ENCODE data around the gene LGALS3.

LGALS3 gene

DNA sequence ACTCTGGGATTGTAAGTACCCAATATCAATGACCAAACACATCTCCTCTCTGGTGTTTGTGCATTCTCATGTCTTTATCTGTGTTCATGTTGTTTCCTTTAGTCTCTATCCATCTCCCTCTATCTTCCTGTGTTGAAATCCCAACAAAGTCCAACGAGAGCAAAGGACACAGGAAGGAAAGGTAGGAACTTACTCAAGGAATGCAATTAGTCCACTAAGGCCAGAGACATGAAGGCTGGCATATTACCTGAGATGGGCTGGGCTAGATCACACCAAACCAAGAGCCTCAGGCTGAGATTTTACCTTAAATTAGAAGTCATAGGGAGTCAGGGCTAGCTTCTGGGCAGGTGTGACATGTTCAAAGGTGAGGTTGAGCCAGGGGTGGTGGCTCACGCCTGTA, 14.3 kb upstream of the LGALS3 start:
- DNase-seq (ENCODE audit: low spot score) = no peak

DNA sequence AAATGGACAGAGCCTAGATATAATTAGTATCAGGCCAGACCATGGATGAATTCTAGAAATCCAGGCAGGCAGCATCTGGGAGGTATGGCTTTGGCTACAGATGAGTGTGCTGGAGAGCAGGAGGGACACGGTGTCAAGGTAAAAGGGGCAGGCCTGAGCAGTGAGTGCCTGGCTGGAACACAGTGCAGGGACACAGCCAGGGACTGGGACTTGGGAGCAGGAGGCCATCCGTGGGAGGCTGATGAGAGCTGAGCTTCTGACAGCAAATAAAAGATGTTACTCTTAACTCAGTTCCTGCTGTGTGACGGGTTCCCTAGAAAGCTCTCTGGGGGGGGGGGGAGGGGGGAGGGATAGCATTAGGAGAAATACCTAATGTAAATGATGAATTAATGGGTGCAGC, 13.6 kb upstream of the LGALS3 start:
- no peak for DNase-seq (ENCODE audit: low spot score)

DNA sequence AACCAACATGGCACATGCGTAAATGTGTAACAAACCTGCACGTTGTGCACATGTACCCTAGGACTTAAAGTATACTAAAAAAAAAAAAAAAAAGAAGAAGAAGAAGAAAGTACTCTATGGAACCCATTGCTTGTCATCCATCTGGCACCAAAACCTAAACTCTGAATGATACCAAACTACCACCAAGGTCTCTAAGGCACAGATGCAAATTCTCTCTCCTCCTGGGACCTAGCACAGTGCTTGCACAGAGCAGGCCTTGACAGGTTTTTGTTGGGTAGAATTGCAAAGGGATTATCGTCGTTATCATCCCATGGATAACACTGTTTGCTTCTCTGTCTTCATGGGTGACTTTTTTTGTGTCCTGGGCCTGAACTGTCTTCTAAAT, 13.2 kb upstream of the LGALS3 start:
- DNase-seq (ENCODE audit: low spot score) = no peak

DNA sequence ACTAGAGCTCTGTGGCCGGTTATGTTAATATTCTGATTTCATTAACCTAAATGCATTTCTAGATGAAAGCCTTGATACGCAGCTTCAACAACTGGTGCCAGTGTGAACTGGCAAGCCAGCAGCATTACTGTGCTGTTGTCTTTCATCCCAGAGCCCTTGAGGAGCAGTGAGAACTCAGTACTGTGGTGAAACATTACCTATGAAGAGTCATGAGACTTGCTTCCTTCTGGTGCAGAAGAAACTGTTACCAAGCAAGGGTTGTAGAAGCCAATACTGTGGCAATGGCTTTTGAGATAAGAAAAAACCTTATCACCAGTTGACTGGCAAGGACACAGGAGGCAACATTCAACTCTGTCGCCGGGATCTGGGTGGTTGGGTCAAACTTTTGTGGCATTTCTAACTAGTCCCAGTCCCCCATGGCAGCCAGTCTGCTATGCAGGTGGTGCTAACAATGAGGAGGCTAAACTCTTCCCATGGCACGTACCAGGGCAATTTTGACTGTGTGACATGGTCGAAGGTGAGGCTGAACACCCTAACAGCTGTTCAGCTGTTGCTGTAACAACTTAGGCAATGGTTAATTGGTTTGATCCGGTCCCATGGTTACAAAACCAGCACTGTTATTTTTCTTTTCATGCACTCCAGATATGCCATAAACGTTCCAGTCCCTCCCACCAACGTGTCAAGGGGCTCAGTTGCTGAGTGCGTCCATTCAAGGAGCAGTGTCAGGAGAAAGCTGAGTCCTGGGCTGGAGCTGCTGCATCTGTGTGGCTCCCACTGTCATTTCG, 12.6 kb upstream of the LGALS3 start:
- no peak for DNase-seq (ENCODE audit: low spot score)

DNA sequence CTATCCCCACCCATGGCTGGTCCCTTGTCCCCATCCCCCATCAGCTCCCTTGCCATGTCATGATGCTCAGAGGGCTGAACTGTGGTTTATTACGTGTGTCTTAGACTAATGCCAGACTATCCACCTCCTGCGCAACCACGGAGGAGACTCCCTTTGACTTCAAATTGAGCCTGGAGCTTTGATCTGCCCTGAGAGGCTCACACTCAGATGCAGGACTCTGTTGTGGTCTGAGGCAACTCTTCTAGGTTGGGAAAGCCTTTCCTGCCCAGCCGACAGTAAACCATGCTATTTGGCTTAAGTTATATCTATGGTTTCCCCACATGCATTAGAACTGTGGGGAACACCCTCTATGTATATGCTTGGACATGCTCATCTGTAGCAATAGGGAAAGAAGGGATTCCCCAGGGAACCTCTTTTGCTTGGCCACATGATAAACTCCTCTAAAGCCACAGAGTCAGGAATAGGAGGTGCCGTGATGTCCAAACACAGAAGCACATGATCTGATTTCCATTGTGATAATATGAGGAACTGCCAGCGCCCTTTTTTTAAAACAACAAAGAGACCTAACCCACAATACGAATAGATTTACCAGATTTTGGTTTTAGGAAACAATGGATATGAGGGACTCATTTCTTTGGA, 11.1 kb upstream of the LGALS3 start:
- no peak for DNase-seq (ENCODE audit: low spot score)

DNA sequence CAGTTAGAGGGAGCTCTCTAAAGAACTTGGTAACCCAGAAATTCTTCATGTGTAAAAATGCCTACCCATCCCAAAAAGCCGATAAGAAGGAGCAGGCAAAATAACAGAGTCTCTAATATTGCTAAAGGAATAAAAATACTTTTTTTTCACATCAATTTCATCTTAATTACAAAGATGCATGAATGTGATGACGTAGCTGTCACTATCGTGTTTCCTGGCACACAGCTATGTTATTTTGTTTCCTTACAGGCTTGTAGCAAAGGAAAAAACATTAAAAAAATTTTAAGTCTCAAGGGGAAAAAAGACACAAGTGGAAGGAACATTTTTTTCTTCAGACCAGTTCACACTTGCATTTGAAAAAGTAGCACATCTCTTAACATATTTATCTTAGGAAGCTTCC, 10.3 kb upstream of the LGALS3 start:
- no peak for DNase-seq (ENCODE audit: low spot score)

DNA sequence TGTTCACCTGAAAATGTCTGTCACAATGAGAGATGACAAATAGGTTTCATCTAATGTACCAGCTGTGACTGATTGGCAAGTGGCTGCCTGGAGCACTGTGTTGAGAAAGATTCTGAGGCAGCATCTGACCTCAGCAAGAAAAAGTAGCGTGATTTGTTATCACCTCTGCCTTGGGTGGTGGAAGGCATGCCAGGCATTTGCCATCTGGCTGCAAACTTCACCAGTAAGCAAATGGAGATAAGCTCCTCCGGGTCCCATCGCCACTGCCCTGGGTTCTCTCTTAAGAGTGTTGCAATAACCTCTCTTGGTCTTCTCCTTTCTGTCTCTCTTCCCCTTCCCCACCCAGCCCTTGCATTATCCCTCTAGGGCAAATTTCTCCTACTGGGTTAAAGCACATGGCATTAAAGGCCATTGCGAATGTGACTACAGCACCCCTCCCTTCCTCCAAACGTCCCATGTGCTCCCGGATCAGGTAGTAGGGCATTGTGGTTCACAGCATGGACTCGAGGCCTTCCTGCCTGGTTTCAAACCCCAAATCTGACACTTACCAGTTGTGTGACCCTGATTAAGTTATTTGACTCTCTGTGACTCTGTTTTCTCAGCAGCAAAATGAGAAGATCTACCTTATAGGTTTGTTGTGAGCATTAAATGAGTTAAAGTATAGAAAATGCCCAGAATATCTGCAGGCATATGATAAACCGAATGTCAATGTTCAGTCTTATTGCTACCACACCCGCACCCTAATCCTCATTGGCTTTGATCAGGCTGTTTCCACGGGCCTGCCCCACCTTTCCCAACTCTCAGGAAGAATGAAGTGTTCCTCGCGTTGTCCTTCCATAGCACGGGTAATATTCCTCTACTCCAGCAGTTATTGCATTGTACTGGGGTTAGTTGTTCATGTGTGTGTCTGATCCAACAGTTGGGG, 8.2 kb upstream of the LGALS3 start:
- DNase-seq (ENCODE audit: low spot score) = no peak

DNA sequence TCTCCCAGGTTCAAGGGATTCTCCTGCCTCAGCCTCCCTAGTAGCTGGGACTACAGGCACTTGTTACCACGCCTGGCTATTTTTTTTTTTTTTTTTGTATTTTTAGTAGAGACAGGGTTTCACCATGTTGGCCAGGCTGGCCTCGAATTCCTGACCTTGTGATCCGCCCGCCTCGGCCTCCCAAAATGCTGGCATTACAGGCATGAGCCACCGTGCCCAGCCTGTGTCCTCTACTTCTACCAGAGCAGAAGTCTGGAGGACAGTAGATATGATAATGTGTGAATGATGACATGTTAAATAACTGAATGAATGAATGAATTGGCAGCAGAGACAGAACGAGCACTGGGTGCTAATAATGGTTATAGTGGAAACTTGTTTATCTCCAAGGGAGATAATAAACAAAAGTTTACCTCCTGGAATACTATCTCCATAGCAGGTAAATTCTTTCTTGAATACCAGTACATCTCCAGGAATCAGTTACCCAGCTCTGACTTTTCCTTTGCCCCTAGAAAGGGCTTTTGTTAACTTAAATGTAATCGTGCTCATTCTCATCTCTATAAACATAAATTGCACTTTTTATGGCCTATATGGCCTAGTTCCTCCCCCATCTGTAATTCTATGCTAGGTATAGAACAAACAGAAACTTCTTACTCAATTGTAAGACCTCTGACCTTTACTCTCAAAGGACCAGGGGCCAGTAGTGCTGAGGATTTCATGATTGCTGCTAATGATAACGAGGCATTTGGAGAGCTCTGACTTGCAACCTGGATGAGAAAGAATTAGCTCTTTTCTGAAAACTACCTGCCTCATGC, 7.2 kb upstream of the LGALS3 start:
- DNase-seq (ENCODE audit: low spot score) = no peak

DNA sequence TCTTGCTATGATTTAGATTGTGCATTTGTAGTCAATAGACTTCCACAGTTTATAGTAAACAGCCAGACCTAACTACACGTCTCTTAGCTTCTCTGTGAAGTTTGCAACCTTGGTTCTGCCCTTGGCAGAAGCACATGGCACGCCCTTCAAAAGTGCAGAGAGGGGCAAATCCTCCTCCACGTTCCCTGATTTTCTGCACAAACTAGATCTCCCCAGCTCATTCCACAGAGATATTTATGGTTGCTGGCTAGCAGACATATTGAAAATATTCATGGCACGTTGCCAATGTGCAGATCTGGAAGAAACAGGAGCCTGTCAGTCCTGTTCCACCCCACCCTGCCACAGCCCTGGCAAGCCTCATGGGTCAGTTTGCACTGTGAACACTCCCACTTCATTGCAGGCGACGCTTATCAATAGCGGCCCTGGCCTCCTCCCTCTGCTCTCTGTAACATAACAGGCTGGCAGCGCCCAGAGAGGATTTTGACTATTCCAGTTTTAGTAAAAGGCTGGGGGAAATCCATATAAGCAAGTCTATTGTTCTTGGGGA, 6.5 kb upstream of the LGALS3 start:
- no peak for DNase-seq (ENCODE audit: low spot score)

DNA sequence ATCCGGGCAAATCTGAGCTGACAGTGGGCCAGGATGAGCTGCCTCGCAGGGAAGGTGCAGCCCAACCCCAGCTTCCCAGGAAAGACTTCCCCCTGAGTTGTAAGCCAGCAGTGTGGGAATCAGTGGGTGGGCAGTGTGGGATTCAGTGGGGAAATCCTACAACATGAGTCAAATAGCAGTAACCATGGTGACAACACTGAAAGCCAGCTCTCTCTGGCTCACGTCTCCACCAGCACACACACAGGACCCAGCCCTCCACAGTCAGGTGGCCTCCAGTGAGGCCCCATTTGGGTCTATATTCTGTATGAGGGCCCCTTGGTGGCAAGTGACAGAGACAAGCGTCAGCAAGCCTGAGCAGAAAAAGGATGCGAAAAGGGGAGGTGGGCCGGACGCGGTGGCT, 6.0 kb upstream of the LGALS3 start:
- DNase-seq (ENCODE audit: low spot score) = no peak

DNA sequence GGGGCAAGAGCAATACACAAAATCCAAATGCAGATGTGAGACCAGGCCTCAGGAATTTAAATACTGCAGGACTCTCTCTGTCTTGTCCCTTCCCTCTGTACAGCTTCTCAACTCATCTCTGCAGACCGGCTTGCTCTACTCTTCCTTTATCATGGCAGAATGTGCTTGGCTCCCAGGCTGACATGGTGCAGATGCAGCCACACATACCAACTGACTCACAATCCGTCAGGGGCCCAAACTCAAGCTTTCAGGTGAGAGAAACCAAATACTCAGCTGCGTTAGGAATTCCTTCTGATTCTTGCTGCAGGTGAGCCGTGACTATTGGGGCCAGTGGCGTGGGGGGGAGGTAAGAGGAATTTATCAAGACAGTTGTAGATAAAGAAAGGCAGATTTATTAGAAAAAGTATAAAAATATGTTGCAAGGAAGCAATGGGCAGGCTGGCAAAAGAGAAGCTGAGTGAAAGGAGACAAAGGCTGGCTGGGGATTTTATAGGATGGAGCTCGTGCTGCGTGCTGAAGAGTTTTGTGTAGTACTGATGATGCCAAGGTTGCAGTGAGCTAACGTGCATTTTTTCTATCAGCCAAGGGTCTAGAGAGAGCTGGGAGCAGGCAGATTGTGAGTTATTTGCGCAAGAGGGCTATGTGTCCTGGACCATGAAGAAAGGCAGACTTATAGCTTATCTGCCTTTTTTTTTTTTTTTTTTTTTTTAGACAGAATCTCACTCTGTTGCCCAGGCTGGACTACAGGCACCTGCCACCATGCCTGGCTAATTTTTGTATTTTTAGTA, 5.0 kb upstream of the LGALS3 start:
- no peak for DNase-seq (ENCODE audit: low spot score)

DNA sequence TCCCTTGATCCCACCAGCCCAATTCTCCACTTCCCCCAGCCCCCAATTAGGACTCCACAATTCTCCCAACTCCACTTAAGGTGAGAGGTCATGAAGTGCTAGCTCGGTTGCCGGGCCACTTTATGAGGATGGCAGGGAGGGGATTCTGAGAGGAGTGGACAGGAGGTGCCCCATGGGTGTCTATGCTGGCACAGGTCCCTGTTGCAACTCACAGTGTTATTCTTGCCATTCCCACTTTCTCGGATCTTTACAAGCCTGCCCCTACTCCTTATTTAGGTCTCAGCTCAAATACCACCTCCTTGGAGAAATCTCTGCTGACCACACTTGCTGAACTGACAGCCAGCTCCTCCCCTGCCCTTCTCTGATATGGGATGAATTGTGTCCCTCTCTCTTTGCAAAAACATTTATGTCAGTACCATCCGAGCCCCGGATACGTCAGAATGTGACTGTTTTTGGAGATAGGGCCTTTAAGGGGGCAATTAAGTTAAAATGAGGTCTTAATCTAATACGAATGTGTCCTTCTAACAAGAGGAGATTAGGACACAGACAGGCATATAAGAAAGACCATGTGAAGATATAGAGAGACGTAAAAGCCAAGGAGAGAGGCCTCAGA, 4.2 kb upstream of the LGALS3 start:
- DNase-seq (ENCODE audit: low spot score) = no peak

DNA sequence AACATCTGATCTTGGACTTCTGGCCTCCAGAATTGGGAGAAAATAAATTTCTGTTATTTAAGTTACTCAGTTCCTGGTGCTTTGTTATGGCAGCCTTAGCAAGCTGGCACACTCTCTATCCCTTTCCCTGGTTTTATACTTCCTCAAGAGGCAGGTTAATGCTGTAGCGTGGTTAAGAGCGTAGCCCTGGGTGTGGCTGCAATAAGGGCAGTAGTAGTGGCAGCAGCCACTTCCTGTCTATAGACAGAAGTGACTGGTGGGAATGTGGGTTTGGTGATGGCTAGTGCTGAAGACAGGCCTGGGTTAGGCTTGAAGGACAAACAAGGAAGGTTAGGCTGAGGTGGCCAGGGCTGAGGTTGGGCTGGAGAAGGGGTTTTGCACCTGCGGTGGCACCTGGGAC, 3.6 kb upstream of the LGALS3 start:
- no peak for DNase-seq (ENCODE audit: low spot score)

DNA sequence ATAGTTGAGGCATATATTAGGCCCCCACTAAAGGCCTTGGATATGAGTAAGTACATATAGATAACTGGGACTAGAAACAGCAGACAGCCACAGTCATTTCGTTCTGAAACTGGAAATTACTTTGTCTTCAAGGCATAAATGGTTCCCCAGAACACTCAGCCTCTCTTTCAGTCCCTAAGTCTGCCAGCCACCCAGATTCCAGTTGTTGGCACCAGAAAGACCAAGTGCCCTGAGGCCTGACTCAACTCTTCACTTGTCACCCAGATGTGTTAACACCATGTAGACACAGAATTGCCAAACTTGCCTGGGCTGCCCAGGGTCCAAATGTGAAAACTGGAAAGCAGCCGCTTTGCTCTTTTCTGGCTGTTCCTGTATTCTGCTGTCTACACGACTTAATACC, 3.0 kb upstream of the LGALS3 start:
- DNase-seq (ENCODE audit: low spot score) = no peak

DNA sequence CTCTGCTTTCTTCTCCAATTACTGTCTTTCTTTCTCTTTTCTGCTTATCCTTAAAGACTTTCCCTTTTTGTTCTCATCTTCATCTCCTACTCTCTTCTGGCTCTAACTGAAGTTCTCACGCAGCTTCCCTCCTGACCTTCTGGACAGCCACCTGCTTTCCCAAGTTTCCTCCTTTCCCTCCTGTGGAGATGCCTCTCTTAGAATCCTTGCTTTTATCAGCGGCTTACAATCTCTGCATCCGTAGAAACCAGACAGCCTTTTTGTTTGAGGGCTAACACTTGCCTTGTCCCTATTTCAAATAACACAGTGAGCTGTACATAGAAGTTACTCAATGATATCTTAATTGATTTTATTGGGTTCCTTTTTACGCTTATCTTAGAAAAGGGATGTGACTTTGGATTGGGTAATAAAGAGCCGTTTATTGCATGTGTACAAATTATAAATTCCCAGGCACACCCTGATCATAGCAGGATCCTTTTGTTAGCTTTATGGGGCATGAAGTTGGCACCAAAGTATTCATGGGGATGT, 2.1 kb upstream of the LGALS3 start:
- no peak for DNase-seq (ENCODE audit: low spot score)

DNA sequence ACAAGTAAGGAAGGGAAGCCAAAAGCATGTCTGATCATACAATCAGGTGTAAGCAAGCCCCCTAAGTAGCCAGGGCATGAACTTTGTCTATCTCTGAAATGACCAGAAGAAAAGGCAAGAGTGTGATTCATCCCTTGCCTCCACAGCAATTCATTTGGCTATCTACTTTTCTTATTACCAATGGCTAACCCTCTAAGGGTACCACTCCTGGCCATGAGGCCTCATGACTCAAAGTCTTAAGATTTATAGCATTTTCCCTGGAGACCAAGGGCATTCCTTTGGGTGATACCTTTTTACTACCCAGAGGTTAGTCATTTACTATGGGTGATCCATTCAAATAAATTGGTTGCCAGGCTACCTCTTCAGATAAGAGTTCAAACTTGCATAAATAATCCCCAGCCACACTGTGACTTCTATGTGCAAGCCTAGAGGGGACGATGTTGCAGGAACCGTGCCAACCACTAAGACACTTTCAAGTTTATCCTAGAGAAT, 1.5 kb upstream of the LGALS3 start:
- no peak for DNase-seq (ENCODE audit: low spot score)

DNA sequence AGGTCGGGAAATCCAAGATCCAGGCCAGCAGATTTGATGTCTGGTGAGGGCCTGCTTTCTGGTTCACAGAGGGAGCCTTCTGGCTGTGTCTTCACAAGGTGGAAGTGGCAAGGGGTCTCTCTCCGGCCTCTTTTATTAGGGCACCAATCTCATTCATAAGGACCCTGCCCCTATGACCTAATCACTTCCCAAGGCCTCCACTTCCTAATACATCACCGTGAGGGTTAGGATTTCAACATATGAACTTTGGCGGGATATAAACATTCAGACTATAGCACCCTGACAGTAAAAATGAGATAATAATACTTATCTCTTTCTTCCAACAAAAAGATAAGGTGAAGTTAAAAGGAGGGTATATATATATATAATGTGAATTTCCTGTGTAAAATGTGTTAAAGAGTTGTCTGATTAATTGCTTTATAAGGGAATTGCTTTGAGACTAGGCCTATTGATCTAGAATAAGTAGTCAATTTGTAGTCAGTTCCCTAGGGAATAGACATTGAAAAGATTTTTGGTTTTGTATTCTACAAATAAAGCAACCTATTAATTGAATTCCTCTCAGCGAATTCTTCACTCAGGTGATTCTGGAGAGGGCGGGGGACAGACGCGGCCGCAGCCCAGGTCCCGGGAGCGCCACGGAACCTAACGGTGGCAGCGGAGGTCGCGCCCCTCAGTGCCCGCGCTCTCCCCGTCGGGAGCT, 516 bp upstream of the LGALS3 start:
- no peak for DNase-seq (ENCODE audit: low spot score)

DNA sequence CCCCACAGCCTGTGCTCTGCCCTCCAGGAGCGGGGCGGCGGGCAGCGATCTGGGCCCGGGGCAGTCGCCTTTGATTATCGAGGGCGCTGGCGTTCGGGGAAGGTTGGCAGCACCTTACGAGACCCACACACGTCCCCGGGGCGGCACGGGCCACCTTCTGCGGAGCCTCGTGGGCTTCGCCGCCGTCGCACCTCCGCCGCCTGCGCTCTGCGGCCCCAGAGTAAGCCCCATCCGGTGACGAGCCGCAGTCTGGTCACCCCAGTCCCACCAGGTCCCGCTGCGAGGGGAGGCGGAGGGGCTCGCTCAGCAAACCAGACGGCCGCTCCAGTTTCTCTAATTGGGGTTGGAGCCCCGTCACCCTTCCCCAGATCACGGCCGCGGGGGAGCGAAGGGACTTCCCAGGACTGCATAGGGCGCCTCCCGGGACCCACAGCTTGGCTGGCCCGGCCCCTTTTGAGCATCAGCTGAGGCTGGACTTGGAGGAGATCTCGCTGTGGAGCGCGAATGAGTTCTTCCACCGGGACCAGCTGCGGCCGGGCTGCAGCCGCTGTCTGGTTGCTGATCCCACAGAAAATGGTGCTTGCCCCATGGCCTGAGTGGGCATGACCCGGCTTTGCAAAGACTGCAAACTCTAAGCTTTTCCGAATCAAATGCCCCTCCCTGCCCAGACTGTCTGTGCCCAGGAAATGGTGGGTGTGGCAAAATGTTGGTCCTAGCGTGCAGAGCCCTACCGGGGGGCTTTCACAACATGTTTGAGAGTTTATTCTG, 560 bp downstream of the LGALS3 start:
- peak; percentile 65 for DNase-seq (ENCODE audit: low spot score)

DNA sequence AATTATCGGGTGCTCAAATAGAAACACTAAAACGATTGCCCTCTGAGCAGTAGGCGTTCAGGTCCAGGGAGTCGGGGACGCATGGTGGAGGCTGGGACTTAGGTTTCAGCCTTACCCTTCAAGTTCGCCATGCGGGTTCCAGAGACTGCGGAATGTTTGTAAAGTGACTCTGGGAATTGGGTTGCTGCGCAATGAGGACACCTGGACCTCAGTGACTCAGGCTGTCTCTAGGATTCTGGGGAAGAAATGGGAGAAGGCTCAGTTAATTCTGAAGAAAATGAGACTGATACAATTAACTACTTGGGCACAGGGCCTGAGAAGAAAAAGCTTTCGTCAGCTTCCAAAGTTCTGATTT, 1.1 kb downstream of the LGALS3 start:
- no peak for DNase-seq (ENCODE audit: low spot score)
